Vagina (tissue), 2 donors: ENCODE data around the gene IFT52.

ENCODE experiments used
- CTCF ChIP-seq, 3 experiments: fragments of 450-650 bp in 2 of 3; fragments of 200-600 bp in 1 of 3; sonication (generic) in 1 of 3; IDR thresholded peaks; one replicate each; pipeline ENCODE4 v1.5.1; 2017 to 2019; ENCODE audit warnings: antibody characterized with exemption in 3 of 3, mild to moderate bottlenecking in 2 of 3, moderate library complexity in 2 of 3
- POLR2A ChIP-seq, 2 donors: fragments of 450-650 bp; IDR thresholded peaks; one replicate each; pipeline ENCODE4 v1.6.1; 2017; ENCODE audit warnings: antibody characterized with exemption in 2 of 2, mild to moderate bottlenecking in 2 of 2, moderate library complexity in 2 of 2

- TF ChIP-seq CTCF (IDR thresholded peaks at IDR 0.05) (no peak), POLR2A (IDR thresholded peaks at IDR 0.05) (no peak)
Observed at GRCh38 chr20:43568706-43569105, 22.0 kb upstream of the IFT52 start.
